H1 (cell line): Measurements from ENCODE around the gene TCHP. TPM values are rescaled to one million over a fixed set of nuclear protein-coding genes. Genes with fewer than 3 reads are reported as not detected.

ENCODE experiments used
- JUND ChIP-seq: IDR thresholded peaks from 2 replicates; pipeline ENCODE4 v1.6.1; 2011; ENCODE audit warnings: mild to moderate bottlenecking, improper control_type of control experiment, low read length
- polyA plus RNA-seq, 7 experiments: library from polyadenylated mRNA; depleted of rRNA in 3 of 7; stranded (reverse) in 5 of 7; unstranded in 2 of 7; fragments of >200 nt in 5 of 7; fragments of 200-250 nt in 2 of 7; gene quantifications; 1 replicate in 5 of 7; 2 replicates in 1 of 7; 4 replicates in 1 of 7; pipeline versions ENCODE4 v1.2.1 to v1.2.3, GENCODE V29; 2011 to 2013; ENCODE audit warnings: missing spikeins in 2 of 7, mixed read lengths in 2 of 7
- total RNA-seq: library from RNA; stranded (reverse); fragmentation: NEBNext Ultra II Directional; extraction: Animal tissue kit (Norgen Biotek cat#: 25700); gene quantifications from 2 replicates; pipeline ENCODE4 v1.2.1, GENCODE V29; 2021

TCHP gene
- total and polyA plus RNA-seq, 2 of the 8 experiments (the other 6 are each of a cell fraction or from before 2014, with no cell fraction given): 2.8 to 4.5 TPM

GRCh38 chr12:109946913-109947312 is 46.8 kb downstream of the TCHP start (continued):
- no peak for TF ChIP-seq JUND
